Measurements from ENCODE around the gene PALM3.
A peak's percentile ranks its signal among the peaks of the same experiment; 100 is the strongest.
"Not testable (repeated sequence)": the region's sequence is repeated elsewhere in the genome, so short reads cannot be mapped to it uniquely, and the experiment has no call there.

Gene PALM3

DNA sequence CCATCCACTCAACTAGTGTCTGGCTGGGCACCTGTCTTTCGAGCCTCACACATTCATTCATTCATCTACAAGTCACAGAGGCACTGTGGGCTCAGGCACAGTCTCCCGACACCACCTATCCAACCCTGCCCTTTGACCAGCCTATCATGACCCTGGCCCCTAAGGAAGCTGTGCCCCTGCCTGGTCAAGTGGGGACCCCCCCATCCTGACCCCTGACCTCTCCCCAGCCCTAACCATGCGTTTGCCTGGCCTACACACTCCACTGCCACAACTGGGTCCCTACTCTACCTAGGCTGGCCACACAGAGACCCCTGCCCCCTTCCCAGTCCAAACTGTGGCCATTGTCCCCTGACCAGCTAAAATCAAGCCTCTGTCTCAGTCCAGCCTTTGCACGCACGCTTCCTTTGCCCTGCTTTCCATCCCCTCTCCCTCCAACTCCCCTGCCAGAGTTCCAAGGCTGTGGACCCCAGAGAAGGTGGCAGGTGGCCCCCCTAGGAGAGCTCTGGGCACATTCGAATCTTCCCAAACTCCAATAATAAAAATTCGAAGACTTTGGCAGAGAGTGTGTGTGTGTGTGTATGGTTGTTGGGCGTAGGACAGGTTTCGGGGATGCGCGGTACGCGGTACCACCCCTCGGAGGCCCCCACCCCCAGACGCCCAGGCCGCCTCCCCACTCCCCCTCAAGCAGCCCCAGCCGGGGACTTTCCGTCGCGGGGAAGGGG, 30.7 kb downstream of the PALM3 start:
- no peak for DNase-seq

DNA sequence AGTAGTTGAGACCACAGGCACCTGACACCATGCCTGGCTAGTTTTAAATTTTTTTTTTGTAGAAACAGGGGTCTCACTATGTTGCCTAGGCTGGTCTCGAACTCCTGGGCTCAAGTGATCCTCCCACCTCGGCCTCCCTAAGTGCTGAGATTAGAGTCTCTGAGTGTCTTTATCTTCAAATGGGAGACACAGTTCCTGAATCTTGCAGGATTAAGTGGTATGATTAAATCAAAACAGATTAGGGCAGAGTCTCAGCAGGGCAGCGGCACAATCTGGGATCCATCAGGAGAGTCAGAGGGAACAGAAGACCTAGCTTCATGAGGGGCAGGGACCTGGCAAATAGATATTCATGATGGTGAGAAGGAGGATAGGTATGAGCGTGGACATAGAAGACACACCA, 33.0 kb downstream of the PALM3 start:
- DNase-seq = no peak

DNA sequence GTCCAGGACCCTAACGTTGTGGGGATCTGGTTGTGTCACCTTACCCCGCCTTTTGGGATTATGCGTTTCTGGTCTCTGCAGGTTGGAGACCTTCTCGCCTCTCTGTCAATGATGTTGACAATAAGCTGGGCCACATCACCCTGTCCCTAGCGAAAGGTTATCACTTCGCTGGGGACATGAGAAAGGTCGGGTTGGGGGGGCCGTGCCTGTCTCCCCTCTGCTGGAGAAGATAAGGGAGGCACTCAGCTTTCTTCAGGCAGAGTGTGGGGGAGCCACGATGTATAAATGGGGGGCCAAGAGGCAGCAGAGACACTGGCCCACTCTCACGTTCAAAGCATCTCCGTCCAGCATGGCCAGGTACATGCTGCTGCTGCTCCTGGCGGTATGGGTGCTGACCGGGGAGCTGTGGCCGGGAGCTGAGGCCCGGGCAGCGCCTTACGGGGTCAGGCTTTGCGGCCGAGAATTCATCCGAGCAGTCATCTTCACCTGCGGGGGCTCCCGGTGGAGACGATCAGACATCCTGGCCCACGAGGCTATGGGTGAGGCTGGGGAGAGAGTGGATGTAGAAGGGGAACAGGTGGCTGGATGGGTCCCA, 33.9 kb downstream of the PALM3 start, which contains the start of gene RLN3:
Gene RLN3 (plus strand): TSS at position 293 of the 595 bp plus-strand sequence. CDS start 57 bp downstream, at position 350.
- DNase-seq = no peak

DNA sequence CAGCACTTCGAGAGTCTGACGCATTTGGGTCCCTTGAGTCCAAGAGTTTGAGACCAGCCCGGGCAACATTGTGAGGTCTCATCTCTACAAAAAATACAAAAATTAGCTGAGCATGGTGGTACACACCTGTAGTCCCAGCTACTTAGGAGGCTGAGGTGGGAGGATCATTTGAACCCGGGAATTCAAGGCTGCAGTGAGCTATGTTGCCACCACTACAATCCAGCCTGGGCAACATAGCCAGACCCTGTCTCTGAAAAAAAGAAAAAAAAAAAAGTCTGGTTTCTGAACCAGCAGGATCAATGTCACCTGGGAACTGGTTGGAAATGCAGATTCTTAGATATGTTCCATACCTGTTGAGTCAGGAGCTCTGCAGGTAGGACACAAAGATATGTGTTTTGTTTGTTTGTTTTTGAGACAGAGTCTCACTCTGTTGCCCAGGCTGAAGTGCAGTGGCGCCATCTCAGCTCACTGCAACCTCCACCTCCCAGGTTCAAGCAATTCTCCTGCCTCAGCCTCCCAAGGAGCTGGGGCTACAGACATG, 35.2 kb downstream of the PALM3 start:
- DNase-seq = not testable (repeated sequence)

DNA sequence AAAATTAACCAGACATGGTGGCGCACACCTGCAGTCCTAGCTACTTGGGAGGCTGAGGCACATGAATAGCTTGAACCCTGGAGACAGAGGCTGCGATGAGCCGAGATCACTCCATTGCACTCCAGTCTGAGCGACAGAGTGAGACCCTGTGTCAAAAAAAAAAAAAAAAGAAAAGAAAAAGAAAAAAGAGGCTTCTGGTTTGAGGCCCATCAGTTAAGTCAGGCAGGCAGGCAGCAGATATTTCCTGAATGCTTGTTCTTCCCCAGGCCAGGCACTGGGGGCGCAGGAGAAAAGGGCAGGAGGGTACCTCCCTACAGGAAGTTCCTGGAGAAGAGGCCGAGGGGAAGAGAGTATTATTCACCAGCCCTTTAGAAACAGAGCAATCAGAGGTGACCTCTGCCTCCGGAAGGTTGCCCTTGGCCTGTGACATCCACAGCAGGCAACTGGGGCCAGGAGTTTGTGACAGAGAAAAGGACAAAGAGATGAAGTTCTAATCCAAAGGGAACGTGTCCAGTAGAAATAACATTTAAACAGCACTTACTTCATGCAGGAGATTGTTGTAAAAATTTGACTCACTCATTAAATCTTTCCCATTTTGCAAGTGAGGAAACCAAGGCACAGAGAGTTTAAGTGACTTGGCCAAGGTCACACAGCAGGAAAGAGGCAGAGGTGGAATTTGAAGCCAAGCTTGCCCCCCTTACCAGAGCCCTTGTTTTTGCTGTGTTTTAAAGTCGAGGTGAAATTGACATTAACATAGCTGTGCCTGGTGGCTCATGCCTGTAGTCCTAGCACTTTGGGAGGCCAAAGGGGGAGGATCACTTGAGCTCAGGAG, 38.3 kb downstream of the PALM3 start:
- no peak for DNase-seq

DNA sequence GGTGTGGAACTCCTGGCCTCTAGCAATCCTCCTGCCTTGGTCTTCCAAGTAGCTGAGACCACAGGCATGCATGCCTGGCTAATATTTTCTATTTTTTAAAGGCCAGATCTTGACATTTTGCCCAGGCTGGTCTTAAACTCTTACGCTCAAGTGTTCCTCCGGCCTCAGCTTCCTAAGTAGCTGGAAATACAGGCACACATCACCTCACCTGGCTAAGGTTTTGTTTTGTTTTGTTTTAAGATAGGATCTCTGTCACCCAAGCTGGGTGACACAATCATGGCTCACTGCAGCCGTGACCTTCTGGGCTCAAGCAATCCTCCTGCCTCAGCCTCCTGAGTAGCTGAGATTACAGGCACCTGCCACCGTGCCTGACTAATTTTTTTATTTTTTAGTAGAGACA, 39.4 kb downstream of the PALM3 start:
- DNase-seq = no peak

DNA sequence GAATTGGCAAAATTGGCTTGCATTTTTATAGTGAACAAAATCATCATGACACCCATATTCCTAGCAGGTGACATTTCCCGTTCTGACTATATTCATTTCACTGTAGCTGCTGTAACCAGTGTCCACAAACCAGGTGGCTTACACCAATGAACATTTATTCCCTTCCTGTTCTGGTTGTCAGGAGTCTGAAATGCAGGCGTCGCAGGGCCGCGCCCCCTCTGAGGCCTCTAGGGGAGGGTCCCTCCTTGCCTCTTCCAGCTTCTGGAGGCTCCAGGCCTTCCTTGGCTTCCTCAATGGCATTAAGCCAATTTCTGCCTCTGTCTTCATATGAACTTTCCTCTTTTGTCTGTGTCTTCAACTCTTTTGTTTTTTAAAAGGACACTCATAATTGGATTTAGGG, 40.4 kb downstream of the PALM3 start:
- no peak for DNase-seq

DNA sequence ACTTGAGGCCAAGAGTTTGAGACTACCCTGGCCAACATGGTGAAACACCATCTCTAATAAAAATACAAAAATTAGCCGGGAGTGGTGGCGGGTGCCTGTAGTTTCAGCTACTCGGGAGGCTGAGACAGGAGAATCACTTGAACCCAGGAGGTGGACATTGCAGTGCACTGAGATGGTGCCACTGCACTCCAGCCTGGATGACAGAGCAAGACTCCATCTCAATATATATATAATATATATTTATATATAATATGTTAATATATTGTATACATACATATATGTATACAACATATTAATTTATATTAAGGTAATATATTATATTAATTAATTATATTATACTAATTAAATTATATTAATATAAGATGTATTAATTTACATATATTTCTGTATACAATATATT, 42.1 kb downstream of the PALM3 start:
- not testable (repeated sequence) for DNase-seq

DNA sequence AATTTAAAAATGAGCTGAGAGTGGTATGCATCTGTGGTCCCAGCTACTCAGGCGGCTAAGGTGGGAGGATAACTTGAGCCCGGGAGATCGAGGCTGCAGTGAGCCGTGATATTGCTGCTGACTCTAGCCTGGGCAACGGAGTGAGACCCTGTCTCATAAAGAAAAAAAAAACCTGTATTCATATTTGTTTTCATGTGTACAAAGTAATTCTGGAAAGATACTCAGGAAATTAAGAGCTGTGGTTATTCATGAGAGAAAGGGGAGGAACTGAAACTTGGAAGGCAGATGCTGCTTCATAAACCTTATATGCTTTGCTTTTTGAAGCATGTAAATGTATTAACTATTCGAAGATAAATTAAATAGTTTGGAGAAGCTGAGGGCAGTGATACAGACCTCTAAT, 42.8 kb downstream of the PALM3 start:
- DNase-seq = no peak

DNA sequence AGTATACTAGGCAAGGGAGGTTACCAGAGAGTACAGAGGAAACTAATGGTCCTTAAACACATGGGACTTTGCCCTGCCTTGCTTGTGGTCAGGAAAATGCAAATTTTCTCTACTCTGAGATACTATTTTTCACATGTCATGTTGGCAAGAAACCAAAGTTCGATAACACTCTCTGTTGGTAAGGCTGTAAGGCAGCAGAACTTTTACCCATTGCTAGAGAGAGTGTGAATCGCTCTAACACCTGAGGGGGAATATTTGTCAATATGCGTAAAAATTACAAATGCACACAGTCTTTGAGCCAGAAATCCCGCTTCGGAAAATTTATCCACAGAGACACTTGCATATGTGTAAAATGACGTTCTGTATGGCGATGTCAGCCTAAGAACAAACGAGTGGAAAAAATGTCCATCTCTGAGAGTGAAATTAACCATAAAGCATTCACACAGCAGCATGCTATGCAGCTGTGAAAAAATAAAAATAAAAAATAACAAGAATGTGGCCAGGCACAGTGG, 46.3 kb downstream of the PALM3 start:
- no peak for DNase-seq

DNA sequence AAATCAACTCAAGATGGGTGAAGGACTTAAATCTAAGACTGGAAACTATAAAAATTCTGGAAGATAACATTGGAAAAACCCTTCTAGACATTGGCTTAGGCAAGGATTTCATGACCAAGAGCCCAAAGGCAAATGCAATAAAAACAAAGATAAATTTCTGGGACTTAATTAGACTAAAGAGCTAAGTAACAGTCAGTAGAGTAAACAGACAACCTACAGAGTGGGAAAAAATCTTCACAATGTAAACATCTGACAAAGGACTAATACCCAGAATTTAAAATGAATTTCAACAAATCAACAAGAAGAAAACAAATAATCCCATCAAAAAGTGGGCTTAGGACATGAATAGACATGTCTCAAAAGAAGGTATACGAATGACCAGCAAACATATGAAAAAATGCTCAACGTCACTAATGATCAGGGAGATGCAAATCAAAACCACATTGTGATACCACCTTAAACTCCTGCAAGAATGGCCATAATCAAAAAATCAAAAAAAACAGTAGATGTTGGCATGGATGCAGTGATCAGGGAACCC, 49.4 kb downstream of the PALM3 start:
- DNase-seq = no peak

DNA sequence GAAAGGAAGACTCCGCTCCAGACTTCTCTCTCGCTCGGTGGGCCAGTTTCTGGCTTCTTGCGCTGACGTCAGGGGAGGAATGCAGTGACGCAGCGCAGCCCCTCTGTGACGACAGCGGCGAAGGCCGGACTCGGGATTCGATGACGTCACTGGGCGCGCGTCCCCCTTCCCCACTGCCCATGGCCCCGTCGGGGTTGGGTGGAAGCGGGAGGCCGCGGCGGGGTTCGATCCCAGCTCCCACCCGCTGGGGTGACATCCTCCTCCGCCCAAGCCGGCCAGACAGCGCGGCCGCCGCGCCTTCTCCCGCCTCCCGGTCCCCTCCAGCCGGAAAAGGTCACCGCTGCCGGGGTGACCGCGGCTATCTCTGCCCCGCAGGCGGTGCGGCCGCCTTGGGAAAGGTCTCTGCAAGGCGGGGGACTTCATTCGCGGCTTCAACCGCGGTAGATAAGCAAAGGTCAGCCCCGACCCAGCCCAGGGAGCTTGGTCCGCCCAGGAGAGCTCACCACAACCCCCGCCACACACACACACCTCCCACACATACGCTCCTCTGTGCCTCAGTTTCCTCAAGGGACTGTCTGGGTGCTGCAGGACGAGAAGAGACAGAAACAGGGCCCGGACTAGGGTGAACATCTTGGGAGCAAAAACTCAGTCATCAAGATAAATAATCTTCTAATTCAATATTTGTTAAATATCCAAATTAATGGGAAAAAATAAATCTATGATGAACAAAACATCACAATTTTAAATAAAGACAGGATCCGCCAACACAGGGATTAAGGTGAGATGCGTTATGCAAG, 54.9 kb downstream of the PALM3 start:
- peak; percentile 94 for DNase-seq

DNA sequence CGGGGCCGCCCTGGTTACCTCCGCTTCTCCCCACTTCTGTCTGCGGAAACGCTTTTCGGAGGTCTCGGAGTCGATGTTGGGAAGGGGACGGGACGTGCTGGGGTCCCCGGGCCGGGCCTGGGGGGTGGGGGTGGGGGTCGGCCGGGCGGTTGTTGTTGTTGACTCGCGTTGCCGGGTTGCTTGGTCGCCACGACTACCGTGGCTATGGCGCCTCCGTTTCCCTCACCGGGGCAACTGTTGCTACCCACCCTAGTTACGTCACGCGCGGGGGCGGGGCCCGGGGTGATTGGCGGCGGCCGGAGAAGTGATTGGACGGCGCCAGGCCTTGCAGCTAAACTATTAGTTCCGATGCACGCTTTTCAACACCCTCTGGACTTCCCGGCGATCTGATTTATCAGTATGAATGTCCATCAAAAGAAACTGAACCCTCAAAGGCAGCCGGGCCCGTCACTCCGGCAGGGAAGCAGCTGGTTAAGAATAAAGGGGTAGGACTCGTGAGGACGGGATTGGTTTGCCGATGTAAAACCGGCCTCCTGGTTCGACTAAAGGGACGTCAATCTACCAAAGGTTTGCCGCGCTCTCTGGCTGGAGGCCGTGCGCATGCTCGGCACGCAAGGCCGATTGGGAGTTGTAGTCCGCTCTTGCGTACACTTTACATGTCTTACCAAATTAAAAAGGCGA, 55.7 kb downstream of the PALM3 start, which contains the start of gene RFX1:
Gene RFX1 (minus strand): TSS at position 236 of the 681 bp plus-strand sequence. CDS start 12,477 bp downstream, outside the sequence.
- peak; percentile 100 for DNase-seq

DNA sequence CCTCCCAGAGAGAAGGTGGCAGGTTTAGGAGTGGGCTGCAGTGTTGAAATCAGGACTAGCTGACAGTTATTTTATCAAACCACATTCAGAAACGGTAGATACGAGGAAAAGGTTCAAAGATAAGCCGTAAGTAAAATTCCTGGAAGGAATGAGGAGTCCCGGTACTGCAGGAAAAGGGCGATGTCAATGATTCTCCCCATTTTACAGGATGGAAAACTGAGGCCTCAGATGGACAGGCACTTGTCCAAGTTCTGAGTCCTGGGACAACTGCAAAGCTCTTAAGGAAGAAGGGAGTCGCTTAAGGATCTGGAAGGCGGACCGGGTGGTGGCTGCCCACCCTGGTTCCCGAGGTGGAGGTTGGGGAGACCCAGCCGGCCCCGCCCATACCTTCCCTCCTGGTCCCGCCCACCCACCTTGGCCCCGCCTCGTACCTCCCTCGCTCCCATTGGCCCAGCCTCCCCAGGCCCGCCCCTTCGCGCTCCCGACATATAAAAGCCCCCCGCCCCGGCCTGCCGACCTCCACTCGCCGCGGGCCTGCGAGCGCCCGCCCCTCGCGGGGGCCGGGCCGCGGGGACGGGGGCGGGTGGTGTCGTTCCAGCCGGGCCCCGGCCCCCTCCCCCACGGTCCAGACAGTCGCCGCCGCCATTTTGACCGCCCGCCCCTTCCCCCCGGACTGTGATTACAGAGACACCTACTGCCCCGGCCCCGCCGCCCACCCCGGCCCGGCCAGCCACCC, 56.4 kb downstream of the PALM3 start:
- peak; percentile 92 for DNase-seq

DNA sequence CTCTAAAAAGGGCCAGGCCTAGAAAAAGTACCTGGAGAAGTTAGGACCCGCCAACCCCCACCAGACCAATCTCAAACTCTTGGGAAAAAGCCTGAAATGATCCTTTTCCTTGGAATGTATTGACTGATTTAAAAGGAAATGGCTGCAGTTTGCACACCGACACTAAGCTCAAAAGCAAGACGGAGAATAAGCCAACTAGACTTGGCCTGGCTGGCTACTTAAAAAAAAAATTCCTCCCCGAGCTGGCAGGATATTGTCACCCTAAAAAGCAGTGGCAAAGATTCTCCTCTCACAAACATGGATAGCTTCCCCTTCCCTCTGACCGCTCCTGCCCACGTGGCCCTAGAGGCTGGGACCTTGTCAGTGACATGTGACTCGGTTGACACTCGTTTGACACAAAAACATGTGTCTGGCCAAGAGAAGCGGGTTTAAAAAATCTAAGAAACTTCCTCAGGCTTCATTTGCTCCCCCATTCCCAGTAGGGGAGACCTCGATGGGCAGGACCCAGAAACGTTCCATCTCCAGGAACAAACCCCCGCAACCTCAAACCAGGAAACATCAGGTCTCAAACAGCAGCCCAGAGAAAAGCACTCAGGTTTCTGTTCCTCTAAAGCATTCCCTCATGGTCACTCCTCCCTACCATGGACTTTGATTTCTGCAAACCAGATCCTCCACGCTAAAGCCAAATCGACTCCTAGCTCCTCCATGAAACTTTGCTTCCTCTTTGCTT, 57.1 kb downstream of the PALM3 start:
- DNase-seq = no peak

All from NK-92 treated with Interleukin-12 subunit alpha and Interleukin-12 subunit beta, amount 100 ng/mL, for 24 hours (cell line).